Neural progenitor cell (in vitro differentiated cells): ENCODE data around the gene AHSG.

ENCODE experiments used
- CTCF ChIP-seq: fragments of 200-600 bp; sonication (generic); IDR thresholded peaks from 2 replicates; pipeline ENCODE4 v1.5.1; 2017; ENCODE audit warnings: antibody characterized with exemption, mild to moderate bottlenecking
- EZH2 ChIP-seq: fragments of 200-600 bp; sonication (generic); IDR thresholded peaks from 2 replicates; pipeline ENCODE4 v1.6.1; 2017; ENCODE audit warnings: antibody characterized with exemption, mild to moderate bottlenecking, moderate library complexity
- EZH2phosphoT487 ChIP-seq: fragments of 200-600 bp; sonication (generic); IDR thresholded peaks from 2 replicates; pipeline ENCODE4 v1.6.1; 2017; ENCODE audit warnings: antibody characterized with exemption

GRCh38 chr3:186614266-186614596 is 1.4 kb downstream of the AHSG start:
- TF ChIP-seq CTCF (no peak), EZH2phosphoT487 (no peak), EZH2 (no peak)
